K562 (cell line): Measurements from ENCODE around the gene AURKB. TPM values are rescaled to one million over a fixed set of nuclear protein-coding genes. Genes with fewer than 3 reads are reported as not detected.

Experiments used
- CHD2 ChIP-seq: IDR thresholded peaks from 2 replicates; pipeline ENCODE4 v1.6.1; 2011; ENCODE audit warnings: low read depth, low read length
- CTBP1 ChIP-seq: fragments of 450-650 bp; IDR thresholded peaks from 2 replicates; pipeline ENCODE4 v1.6.1; 2016; ENCODE audit warnings: borderline replicate concordance
- GATAD2B ChIP-seq: fragments of 450-650 bp; IDR thresholded peaks from 2 replicates; pipeline ENCODE4 v1.6.1; 2017; ENCODE audit warnings: mild to moderate bottlenecking, borderline replicate concordance
- HDAC1 ChIP-seq, 2 experiments: fragments of 450-650 bp; IDR thresholded peaks; 2 replicates each; pipeline ENCODE4 v1.6.1; 2016 to 2017; ENCODE audit warnings: inconsistent platforms in 1 of 2, mild to moderate bottlenecking in 1 of 2, moderate library complexity in 1 of 2
- HNRNPH1 ChIP-seq: fragments of 200-400 bp; formaldehyde crosslinking; optimal IDR thresholded peaks from 2 replicates; pipeline ENCODE3; 2017; ENCODE audit warnings: low read depth, mild to moderate bottlenecking, low read length, moderate library complexity
- KDM4B ChIP-seq, 2 experiments: fragments of 450-650 bp in 1 of 2; sonication (generic) in 1 of 2; IDR thresholded peaks; 2 replicates each; pipeline ENCODE4 v1.6.1; 2016 to 2017; ENCODE audit warnings: borderline replicate concordance in 2 of 2, antibody characterized with exemption in 1 of 2, low read depth in 1 of 2, mild to moderate bottlenecking in 1 of 2
- MTA3 ChIP-seq: fragments of 450-650 bp; formaldehyde crosslinking; IDR thresholded peaks from 2 replicates; pipeline ENCODE4 v1.6.1; 2017; ENCODE audit warnings: mild to moderate bottlenecking, borderline replicate concordance
- MTF1 ChIP-seq: fragments of 250-450 bp; sonication (Bioruptor Pico); IDR thresholded peaks from 2 replicates; pipeline ENCODE4 v1.9.0; 2021; ENCODE audit warnings: moderate library complexity, mild to moderate bottlenecking, inconsistent platforms, borderline replicate concordance
- NELFE ChIP-seq: IDR thresholded peaks from 2 replicates; pipeline ENCODE4 v1.6.1; 2011; ENCODE audit warnings: mild to moderate bottlenecking; ENCODE audit not compliant: insufficient read depth, insufficient read length
- NRF1 ChIP-seq, 2 experiments: fragments of 450-650 bp; IDR thresholded peaks in 1 of 2; conservative IDR thresholded peaks in 1 of 2; 2 replicates each; pipeline ENCODE4 v1.6.1; 2014; ENCODE audit warnings: mild to moderate bottlenecking in 2 of 2
- OTX1 ChIP-seq: fragments of 450-650 bp; formaldehyde crosslinking; IDR thresholded peaks from 2 replicates; pipeline ENCODE4 v1.4.0; 2022; ENCODE audit warnings: mild to moderate bottlenecking
- PHF8 ChIP-seq: fragments of 200-600 bp; sonication (generic); IDR thresholded peaks from 2 replicates; pipeline ENCODE4 v1.6.1; 2012; ENCODE audit warnings: mixed run types, mild to moderate bottlenecking, inconsistent platforms, low read length, moderate library complexity, borderline replicate concordance
- SMAD4 ChIP-seq: fragments of 250-450 bp; sonication (Bioruptor Pico); conservative IDR thresholded peaks from 2 replicates; pipeline ENCODE4 v1.8.0; 2021; ENCODE audit warnings: inconsistent platforms, mild to moderate bottlenecking, moderate library complexity
- TAF1 ChIP-seq: IDR thresholded peaks from 2 replicates; pipeline ENCODE4 v1.6.1; 2011; ENCODE audit warnings: mild to moderate bottlenecking, low read length, moderate library complexity; ENCODE audit not compliant: insufficient read depth, control insufficient read depth, severe bottlenecking; ENCODE audit errors: extremely low read depth
- ZNF232 ChIP-seq: sonication (generic); formaldehyde crosslinking; IDR thresholded peaks from 2 replicates; pipeline ENCODE4 v1.8.0; 2022; ENCODE audit warnings: mild to moderate bottlenecking, missing genetic modification reagents
- ZNF445 ChIP-seq: fragments of 250-450 bp; sonication (Bioruptor Pico); IDR thresholded peaks from 2 replicates; pipeline ENCODE4 v1.4.0; 2020; ENCODE audit warnings: low read depth, mild to moderate bottlenecking, moderate library complexity
- polyA plus RNA-seq, 8 experiments: library from polyadenylated mRNA; depleted of rRNA in 4 of 8; stranded (reverse) in 5 of 8; unstranded in 3 of 8; fragments of >200 nt; fragmentation: Nextera tagmentation in 2 of 8; fragmentation: Illumina TruSeq in 1 of 8; extraction: Ambion mirVana in 2 of 8; extraction: Trizol in 1 of 8; gene quantifications; 2 replicates each; pipeline versions ENCODE4 v1.2.1 to v1.2.3, GENCODE V29; 2011 to 2014; ENCODE audit warnings: inconsistent platforms in 1 of 8, missing spikeins in 1 of 8
- total RNA-seq, 7 experiments: library from RNA; depleted of rRNA in 6 of 7; stranded (reverse); fragments of >200 nt in 6 of 7; fragmentation: Illumina TruSeq in 2 of 7; extraction: Trizol in 2 of 7; gene quantifications; 2 replicates each; pipeline versions ENCODE4 v1.2.1 to v1.2.3, GENCODE V29; 2011 to 2021; ENCODE audit warnings: low replicate concordance in 1 of 7
- TF ChIP-seq, protein P1 (sequence below): fragments of 250-450 bp; sonication (Bioruptor Pico); IDR thresholded peaks from 2 replicates; pipeline ENCODE4 v1.8.0; 2022; ENCODE audit warnings: moderate library complexity, mild to moderate bottlenecking, inconsistent platforms
- TF ChIP-seq, protein P2 (sequence below): fragments of 150-350 bp; conservative IDR thresholded peaks from 2 replicates; pipeline ENCODE4 v1.6.1; 2014; ENCODE audit warnings: low read length
- TF ChIP-seq, protein P3 (sequence below): fragments of 250-450 bp; sonication (Bioruptor Pico); IDR thresholded peaks from 2 replicates; pipeline ENCODE4 v1.5.0; 2022; ENCODE audit warnings: mild to moderate bottlenecking
- TF ChIP-seq, protein P4 (sequence below): fragments of 250-450 bp; sonication (Bioruptor Pico); IDR thresholded peaks from 2 replicates; pipeline ENCODE4 v1.8.0; 2022; ENCODE audit warnings: inconsistent platforms, mild to moderate bottlenecking, moderate library complexity, borderline replicate concordance

The AURKB gene
- total and polyA plus RNA-seq, 9 of the 15 experiments (the other 6 are each of a cell fraction or from before 2014, with no cell fraction given): 27.2 to 114 (median 74.8) TPM

DNA sequence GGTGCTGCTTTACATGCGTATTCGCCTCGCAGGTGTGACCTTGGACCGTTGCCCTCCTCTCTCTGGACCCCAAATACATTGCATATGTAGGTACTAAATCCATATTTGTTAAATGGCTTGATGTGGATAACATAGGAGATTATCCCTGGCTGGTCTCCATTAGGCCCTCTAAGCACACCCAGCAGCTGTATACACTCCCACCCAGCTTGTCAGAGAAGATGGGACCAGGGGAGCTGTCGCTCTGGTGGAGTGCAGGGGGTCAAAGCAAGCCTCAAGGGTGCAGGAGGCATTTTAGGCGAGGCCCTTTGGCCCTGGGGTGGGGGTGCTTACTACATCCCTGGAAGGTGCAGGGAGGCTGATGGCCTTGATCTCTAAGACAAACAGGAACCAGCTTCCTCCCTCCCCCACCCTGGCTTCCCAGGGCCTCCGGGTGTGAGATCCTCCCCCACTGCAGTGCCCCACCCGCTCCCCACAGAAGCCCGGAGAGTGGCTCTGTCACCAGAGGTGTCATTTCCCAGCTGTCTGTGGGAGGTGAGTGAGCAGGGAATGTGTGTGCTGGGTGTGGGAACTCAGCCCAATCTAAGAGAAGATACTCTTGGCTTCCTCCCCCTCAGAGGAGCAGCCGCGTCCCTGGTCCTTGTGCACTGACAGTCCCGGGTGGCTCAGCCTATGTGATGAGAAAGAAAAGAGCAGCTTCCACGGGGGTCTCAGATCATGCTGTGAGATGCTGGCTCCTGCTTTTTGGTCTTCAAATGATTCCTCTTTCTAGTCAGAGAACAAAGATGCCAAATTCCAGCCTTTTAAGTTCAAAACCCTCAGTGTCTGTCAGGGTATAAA is 46.2 kb downstream of the AURKB start (continued):
- TF ChIP-seq ZNF232: no peak
- peak in 1 of 2 experiments; percentile 45; a peak in 2 of 4 replicates for TF ChIP-seq NRF1 (conservative IDR thresholded peaks at IDR 0.05 in 1 of 2, IDR thresholded peaks at IDR 0.05 in 1 of 2)
- TF ChIP-seq, protein P1, sequence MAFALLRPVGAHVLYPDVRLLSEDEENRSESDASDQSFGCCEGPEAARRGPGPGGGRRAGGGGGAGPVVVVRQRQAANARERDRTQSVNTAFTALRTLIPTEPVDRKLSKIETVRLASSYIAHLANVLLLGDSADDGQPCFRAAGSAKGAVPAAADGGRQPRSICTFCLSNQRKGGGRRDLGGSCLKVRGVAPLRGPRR: no peak
- TF ChIP-seq CHD2: no peak
- peak; percentile 67; the same call in 1 of the 2 replicates for TF ChIP-seq MTA3
- TF ChIP-seq HDAC1 (IDR thresholded peaks at IDR 0.05): peak in 1 of 2 experiments; percentile 70; a peak in 1 of 4 replicates
- no peak for TF ChIP-seq NELFE
- TF ChIP-seq OTX1 (CRISPR knock-in tag): 0 out of 2 replicates have a peak, but pooled peaks have one; percentile 34
- TF ChIP-seq, protein P2, sequence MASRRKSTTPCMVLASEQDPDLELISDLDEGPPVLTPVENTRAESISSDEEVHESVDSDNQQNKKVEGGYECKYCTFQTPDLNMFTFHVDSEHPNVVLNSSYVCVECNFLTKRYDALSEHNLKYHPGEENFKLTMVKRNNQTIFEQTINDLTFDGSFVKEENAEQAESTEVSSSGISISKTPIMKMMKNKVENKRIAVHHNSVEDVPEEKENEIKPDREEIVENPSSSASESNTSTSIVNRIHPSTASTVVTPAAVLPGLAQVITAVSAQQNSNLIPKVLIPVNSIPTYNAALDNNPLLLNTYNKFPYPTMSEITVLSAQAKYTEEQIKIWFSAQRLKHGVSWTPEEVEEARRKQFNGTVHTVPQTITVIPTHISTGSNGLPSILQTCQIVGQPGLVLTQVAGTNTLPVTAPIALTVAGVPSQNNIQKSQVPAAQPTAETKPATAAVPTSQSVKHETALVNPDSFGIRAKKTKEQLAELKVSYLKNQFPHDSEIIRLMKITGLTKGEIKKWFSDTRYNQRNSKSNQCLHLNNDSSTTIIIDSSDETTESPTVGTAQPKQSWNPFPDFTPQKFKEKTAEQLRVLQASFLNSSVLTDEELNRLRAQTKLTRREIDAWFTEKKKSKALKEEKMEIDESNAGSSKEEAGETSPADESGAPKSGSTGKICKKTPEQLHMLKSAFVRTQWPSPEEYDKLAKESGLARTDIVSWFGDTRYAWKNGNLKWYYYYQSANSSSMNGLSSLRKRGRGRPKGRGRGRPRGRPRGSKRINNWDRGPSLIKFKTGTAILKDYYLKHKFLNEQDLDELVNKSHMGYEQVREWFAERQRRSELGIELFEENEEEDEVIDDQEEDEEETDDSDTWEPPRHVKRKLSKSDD: no peak
- no peak for TF ChIP-seq HNRNPH1
- TF ChIP-seq ZNF445 (CRISPR knock-in tag): no peak
- TF ChIP-seq CTBP1: peak; percentile 74
- peak; percentile 77; the same call in 1 of the 2 replicates for TF ChIP-seq GATAD2B
- TF ChIP-seq, protein P3, sequence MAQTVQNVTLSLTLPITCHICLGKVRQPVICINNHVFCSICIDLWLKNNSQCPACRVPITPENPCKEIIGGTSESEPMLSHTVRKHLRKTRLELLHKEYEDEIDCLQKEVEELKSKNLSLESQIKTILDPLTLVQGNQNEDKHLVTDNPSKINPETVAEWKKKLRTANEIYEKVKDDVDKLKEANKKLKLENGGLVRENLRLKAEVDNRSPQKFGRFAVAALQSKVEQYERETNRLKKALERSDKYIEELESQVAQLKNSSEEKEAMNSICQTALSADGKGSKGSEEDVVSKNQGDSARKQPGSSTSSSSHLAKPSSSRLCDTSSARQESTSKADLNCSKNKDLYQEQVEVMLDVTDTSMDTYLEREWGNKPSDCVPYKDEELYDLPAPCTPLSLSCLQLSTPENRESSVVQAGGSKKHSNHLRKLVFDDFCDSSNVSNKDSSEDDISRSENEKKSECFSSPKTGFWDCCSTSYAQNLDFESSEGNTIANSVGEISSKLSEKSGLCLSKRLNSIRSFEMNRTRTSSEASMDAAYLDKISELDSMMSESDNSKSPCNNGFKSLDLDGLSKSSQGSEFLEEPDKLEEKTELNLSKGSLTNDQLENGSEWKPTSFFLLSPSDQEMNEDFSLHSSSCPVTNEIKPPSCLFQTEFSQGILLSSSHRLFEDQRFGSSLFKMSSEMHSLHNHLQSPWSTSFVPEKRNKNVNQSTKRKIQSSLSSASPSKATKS (CRISPR knock-in tag): no peak
- peak; percentile 67 for TF ChIP-seq TAF1
- TF ChIP-seq, protein P4, sequence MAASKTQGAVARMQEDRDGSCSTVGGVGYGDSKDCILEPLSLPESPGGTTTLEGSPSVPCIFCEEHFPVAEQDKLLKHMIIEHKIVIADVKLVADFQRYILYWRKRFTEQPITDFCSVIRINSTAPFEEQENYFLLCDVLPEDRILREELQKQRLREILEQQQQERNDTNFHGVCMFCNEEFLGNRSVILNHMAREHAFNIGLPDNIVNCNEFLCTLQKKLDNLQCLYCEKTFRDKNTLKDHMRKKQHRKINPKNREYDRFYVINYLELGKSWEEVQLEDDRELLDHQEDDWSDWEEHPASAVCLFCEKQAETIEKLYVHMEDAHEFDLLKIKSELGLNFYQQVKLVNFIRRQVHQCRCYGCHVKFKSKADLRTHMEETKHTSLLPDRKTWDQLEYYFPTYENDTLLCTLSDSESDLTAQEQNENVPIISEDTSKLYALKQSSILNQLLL (CRISPR knock-in tag): no peak
- TF ChIP-seq PHF8: no peak
- no peak for TF ChIP-seq KDM4B (IDR thresholded peaks at IDR 0.05; ENCODE audit: borderline replicate concordance in 2 of 2, low read depth in 1 of 2)
- peak; percentile 91 for TF ChIP-seq SMAD4 (CRISPR knock-in tag)
- no peak for TF ChIP-seq MTF1 (CRISPR knock-in tag)
